Measurements from ENCODE around the gene OR10T2. TPM values are rescaled to one million over a fixed set of nuclear protein-coding genes. Genes with fewer than 3 reads are reported as not detected.

The OR10T2 gene, protein sequence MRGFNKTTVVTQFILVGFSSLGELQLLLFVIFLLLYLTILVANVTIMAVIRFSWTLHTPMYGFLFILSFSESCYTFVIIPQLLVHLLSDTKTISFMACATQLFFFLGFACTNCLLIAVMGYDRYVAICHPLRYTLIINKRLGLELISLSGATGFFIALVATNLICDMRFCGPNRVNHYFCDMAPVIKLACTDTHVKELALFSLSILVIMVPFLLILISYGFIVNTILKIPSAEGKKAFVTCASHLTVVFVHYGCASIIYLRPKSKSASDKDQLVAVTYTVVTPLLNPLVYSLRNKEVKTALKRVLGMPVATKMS
- total RNA-seq, result not detected in 2 replicates

GRCh38 chr1:158398818-158399514 lies at the start of gene OR10T2:
Gene OR10T2 (minus strand): TSS chr1:158399466. CDS start chr1:158399466, 0 bp downstream.

GRCh38 chr1:158426137-158426536 lies 26.9 kb upstream of the OR10T2 start, which contains the start of gene OR10K2:
Gene OR10K2 (minus strand): TSS chr1:158426237. CDS start chr1:158420866, 5,371 bp downstream.

DNA sequence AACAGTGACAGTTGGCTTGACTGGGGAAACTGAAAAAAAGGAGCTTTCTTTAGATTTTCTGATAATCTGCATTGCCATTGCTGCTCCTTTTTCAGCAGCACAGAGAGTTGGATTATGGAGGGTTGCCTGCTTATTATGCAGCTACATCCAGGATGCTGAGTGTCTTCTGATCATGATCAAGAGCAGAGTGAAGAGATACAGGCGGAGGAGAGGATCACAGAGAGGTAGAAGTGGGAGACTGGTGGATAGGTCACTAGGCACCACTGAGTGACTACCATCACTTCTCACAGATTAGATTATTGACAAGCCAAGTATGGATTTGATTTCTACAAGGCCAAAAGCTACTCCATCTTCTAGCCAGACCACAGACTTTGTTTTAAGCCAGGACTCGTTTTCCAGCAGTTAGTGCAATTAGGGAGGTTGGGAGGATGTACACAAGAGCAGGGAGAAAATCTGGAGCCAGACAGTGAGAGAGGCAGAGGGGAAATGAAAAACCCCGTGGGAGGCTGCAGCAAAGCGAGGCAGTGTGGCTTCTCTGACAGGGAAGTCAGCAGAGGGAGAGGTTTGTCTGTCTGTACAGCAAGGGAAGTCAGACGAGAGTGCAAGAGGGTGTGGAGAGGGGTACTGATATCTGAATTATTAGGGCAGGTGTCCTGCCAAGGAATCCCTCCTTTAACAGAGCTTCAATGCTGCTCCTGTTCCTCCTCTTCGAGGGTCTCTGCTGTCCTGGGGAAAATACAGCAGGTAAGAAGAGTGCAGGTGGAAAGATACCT lies 45.8 kb downstream of the OR10T2 start, which contains the start of gene CD1E:
CD1E (plus strand) TSS at position 592 of the 773 bp plus-strand sequence; CDS start at position 687, 95 bp downstream.

Other genes starting within 250 kb of the OR10T2 start
- 0.20 and 0.59 TPM in 2 replicates for gene CD1D, start 218.6 kb downstream of the OR10T2 start, total RNA-seq
- gene CD1A, start 145.0 kb downstream of the OR10T2 start, total RNA-seq, result not detected in 2 replicates
- gene CD1C, start 109.5 kb downstream of the OR10T2 start, total RNA-seq, result not detected in 2 replicates
- not detected in 2 replicates for gene CD1B, start 67.9 kb downstream of the OR10T2 start, total RNA-seq
- not detected in 2 replicates for gene CD1E, start 45.6 kb downstream of the OR10T2 start, total RNA-seq
- gene OR10K2, start 26.8 kb upstream of the OR10T2 start, total RNA-seq, result not detected in 2 replicates
- gene OR10K1, start 62.4 kb upstream of the OR10T2 start, total RNA-seq, result not detected in 2 replicates
- gene OR10R2, start 72.8 kb upstream of the OR10T2 start, total RNA-seq, result not detected in 2 replicates
- gene OR6Y1, start 154.9 kb upstream of the OR10T2 start, total RNA-seq, result not detected in 2 replicates
- gene OR6P1, start 171.1 kb upstream of the OR10T2 start, total RNA-seq, result not detected in 2 replicates
- gene OR10X1, start 180.4 kb upstream of the OR10T2 start, total RNA-seq, result not detected in 2 replicates
- gene OR10Z1, start 205.8 kb upstream of the OR10T2 start, total RNA-seq, result not detected in 2 replicates

All from smooth muscle cell of the pulmonary artery (primary cell).